Measurements from ENCODE around the gene ADARB1. TPM values are rescaled to one million over a fixed set of nuclear protein-coding genes. Genes with fewer than 3 reads are reported as not detected.

ADARB1 gene
- total and polyA plus RNA-seq, 2 of the 8 experiments (the other 6 are each of a cell fraction or from before 2014, with no cell fraction given), result 4.7 to 14.9 TPM

DNA sequence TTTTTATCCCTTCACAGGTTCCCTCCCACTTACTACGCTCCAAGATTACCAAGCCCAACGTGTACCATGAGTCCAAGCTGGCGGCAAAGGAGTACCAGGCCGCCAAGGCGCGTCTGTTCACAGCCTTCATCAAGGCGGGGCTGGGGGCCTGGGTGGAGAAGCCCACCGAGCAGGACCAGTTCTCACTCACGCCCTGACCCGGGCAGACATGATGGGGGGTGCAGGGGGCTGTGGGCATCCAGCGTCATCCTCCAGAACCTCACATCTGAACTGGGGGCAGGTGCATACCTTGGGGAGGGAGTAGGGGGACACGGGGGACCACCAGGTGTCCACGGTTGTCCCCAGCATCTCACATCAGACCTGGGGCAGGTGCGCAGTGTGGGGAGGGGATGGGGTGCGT lies 147.6 kb downstream of the ADARB1 start (continued):
- TF ChIP-seq YY1 (IDR thresholded peaks at IDR 0.05; ENCODE audit: low read depth, low read length), result no peak
- TF ChIP-seq SP1 (IDR thresholded peaks at IDR 0.05; ENCODE audit: low read depth, low read length), result no peak
- TF ChIP-seq BACH1 (IDR thresholded peaks at IDR 0.05; ENCODE audit: low read length), result no peak
- no peak for TF ChIP-seq SIRT6 (IDR thresholded peaks at IDR 0.05; ENCODE audit: low read length)
- no peak for TF ChIP-seq SP2 (IDR thresholded peaks at IDR 0.05; ENCODE audit: low read length)
- no peak for TF ChIP-seq ZNF274 (IDR thresholded peaks at IDR 0.05; ENCODE audit: borderline replicate concordance, extremely low read depth, low read length)
- TF ChIP-seq CHD1 (IDR thresholded peaks at IDR 0.05; ENCODE audit: low read depth, low read length), result no peak

Measured in H1 (cell line).